Right lobe of liver (tissue), 6 donors: ENCODE measurements around the gene CCDC81. TPM values are rescaled to one million over a fixed set of nuclear protein-coding genes. Genes with fewer than 3 reads are reported as not detected.
A peak's percentile ranks its signal among the peaks of the same experiment; 100 is the strongest.
"Not testable (repeated sequence)": the region's sequence is repeated elsewhere in the genome, so short reads cannot be mapped to it uniquely, and the experiment has no call there.

Source experiments
- ATAC-seq, 4 donors: fragments of 200-7000 bp; cut with Tn5 transposase; one replicate each; pipeline ENCODE4 v1.9.1; 2020; ENCODE audit warnings: mild to moderate bottlenecking in 4 of 4, moderate library complexity in 4 of 4
- DNase-seq, 3 donors: peaks; one replicate each; pipeline ENCODE4 v3.0.0-alpha.2; 2020
- H3K27ac ChIP-seq, 3 donors: fragments of 200-600 bp; one replicate each; pipeline ENCODE4 v1.8.0; 2022
- H3K27me3 ChIP-seq, 2 donors: fragments of 200-600 bp; one replicate each; pipeline ENCODE4 v1.8.0; 2022
- H3K36me3 ChIP-seq, 4 donors: fragments of 200-600 bp; sonication (generic) in 1 of 4; one replicate each; pipeline versions ENCODE4 v1.5.1 to v1.8.0; 2017 to 2022; ENCODE audit warnings: control low read depth in 1 of 4
- H3K4me1 ChIP-seq, 4 donors: fragments of 200-600 bp; sonication (generic) in 1 of 4; one replicate each; pipeline versions ENCODE4 v1.5.1 to v1.8.0; 2017 to 2022; ENCODE audit warnings: control low read depth in 1 of 4
- H3K4me3 ChIP-seq, 3 donors: fragments of 200-600 bp; one replicate each; pipeline ENCODE4 v1.8.0; 2022
- H3K9me3 ChIP-seq, 4 donors: fragments of 200-600 bp; sonication (generic) in 1 of 4; one replicate each; pipeline versions ENCODE4 v1.5.1 to v1.8.0; 2017 to 2022; ENCODE audit warnings: control low read depth in 1 of 4
- POLR2A ChIP-seq: fragments of 450-650 bp; IDR thresholded peaks from one replicate; pipeline ENCODE4 v1.6.1; 2017; ENCODE audit warnings: antibody characterized with exemption, mild to moderate bottlenecking
- WGBS: methylation state at CpG from one replicate; pipeline ENCODE4 v1.1.6; 2018; ENCODE audit warnings: low coverage, low lambda C conversion rate; ENCODE audit not compliant: insufficient coverage; ENCODE audit errors: missing lambda C conversion rate; 5-methylcytosine and 5-hydroxymethylcytosine counted together
- intact Hi-C, 2 donors: fragments of 100-400 bp; cut with DNase I; formaldehyde crosslinking; loops; one replicate each; pipeline versions ENCODE4 v1.11.2 to v1.14.1; 2022
- total RNA-seq, 6 experiments: library from RNA; depleted of rRNA in 2 of 6; stranded (reverse); fragments of >200 nt in 2 of 6; fragmentation: NEBNext Ultra II Directional in 3 of 6; extraction: Animal tissue kit (Norgen Biotek cat#: 25700) in 3 of 6; gene quantifications; one replicate each; pipeline versions ENCODE4 v1.1.0 to v1.2.4, GENCODE V29; 2016 to 2023
- TF ChIP-seq, protein P1 (sequence below), 4 donors: fragments of 200-600 bp in 3 of 4; fragments of 450-650 bp in 1 of 4; IDR thresholded peaks; one replicate each; pipeline versions ENCODE4 v1.5.1 to v1.8.0; 2016 to 2022; ENCODE audit warnings: antibody characterized with exemption in 4 of 4, mild to moderate bottlenecking in 2 of 4
- donor health status: DM: no; HTN: yes; CAD: no.
- donor health status: DM: no; HTN: no; CAD: no.
- donor health status: DM: no; HTN: no; CAD: no.
- donor health status: DM: no; HTN: yes; CAD: no.
- donor health status: DM: no; HTN: yes; CAD: no.

The CCDC81 gene
- total RNA-seq, 6 experiments from 2014 or later = 0.12 to 1.6 (median 0.55) TPM; not detected in 1

DNA sequence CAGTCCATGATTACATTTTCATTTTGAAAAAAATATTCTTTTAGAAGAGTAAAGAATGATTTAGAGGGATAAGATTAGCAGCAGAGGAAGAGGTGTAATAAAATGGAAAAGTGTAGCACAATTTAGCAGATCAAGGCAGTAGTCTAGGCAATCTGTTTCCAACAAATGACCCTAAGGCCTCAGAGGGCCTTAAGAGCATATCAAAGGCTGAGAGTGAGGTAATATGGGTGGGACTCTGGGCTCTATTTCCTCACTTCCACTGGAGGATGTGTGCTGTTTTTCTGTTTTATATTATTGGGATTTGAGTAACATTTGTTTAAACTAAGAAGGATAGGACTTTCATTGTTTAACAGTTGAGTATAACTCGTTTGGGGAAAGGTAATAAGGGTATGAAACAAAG is 28.8 kb downstream of the CCDC81 start:
- no peaks in the 10 kb centered on the region for H3K4me1 ChIP-seq
- no peak for ATAC-seq
- 50% methylated on average over 1 of the region's 1 CpG for WGBS

DNA sequence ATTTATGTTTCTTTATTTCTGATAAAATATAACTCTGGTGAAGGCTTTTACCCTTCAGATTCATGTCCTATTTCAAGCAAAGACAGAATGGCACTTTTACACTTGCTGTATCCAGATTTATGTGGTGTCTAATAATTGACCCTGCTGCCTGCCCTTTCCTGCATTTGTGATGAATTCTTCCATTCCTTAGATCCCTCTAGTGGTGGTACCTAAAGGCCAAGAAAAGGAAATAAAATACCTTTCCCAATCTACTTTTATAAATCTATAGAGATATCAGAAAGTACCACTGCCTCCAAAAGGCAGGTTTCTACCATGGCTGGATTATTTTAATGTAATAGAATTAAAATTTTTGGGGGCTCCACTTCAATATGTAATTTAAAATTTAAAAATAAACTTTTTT is 34.2 kb downstream of the CCDC81 start:
- ATAC-seq = no peak
- TF ChIP-seq, protein P1, sequence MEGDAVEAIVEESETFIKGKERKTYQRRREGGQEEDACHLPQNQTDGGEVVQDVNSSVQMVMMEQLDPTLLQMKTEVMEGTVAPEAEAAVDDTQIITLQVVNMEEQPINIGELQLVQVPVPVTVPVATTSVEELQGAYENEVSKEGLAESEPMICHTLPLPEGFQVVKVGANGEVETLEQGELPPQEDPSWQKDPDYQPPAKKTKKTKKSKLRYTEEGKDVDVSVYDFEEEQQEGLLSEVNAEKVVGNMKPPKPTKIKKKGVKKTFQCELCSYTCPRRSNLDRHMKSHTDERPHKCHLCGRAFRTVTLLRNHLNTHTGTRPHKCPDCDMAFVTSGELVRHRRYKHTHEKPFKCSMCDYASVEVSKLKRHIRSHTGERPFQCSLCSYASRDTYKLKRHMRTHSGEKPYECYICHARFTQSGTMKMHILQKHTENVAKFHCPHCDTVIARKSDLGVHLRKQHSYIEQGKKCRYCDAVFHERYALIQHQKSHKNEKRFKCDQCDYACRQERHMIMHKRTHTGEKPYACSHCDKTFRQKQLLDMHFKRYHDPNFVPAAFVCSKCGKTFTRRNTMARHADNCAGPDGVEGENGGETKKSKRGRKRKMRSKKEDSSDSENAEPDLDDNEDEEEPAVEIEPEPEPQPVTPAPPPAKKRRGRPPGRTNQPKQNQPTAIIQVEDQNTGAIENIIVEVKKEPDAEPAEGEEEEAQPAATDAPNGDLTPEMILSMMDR (IDR thresholded peaks at IDR 0.05) = peak in 2 of 4 donors; percentile 11 to 14
- TF ChIP-seq POLR2A = no peak
- intact Hi-C loops = no loop called here
- Histone ChIP-seq H3K27me3 (no peaks in the 10 kb centered on the region), H3K4me1 (no peaks in the 10 kb centered on the region), H3K36me3 (no peaks in the 10 kb centered on the region), H3K27ac (no peak overlapping the region), H3K4me3 (no peak overlapping the region), H3K9me3 (no peaks in the 10 kb centered on the region)
- DNase-seq = no peak

More for the DNA sequence above, 28.8 kb downstream of the CCDC81 start:
- Histone ChIP-seq H3K9me3 (no peaks in the 10 kb centered on the region), H3K27me3 (no peaks in the 10 kb centered on the region), H3K36me3 (no peaks in the 10 kb centered on the region), H3K4me3 (no peak overlapping the region), H3K27ac (no peak overlapping the region)
- TF ChIP-seq, protein P1 (IDR thresholded peaks at IDR 0.05) = no peak
- no peak for TF ChIP-seq POLR2A
- no peak for DNase-seq
- intact Hi-C loops = no loop called here

DNA sequence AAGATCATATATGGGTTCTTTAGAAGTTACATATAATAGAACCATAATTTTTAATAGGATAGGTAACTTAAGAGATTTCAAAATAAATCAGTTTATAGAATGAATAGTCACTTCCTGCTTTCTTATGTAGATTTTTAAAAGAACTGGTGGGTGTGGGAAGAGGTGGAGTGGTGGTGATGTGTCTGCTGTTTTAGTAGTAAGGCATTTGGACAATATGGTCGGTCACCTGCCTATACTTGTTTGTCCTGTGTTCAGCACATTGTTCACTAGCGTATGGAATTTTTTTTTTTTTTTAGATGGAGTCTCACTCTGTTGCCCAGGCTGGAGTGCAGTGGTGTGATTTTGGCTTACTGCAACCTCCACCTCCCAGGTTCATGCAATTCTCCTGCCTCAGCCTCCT is 39.3 kb downstream of the CCDC81 start:
- H3K9me3 ChIP-seq = no peaks in the 10 kb centered on the region
- DNase-seq = no peak
- 78% methylated on average over 1 of the region's 2 CpGs for WGBS
- H3K27me3 ChIP-seq = no peaks in the 10 kb centered on the region
- no peak for ATAC-seq
- no peak for TF ChIP-seq POLR2A
- TF ChIP-seq, protein P1 (IDR thresholded peaks at IDR 0.05) = no peak
- H3K36me3 ChIP-seq = no peaks in the 10 kb centered on the region
- intact Hi-C loops = no loop called here
- no peaks in the 10 kb centered on the region for H3K4me1 ChIP-seq
- no peak overlapping the region for H3K4me3 ChIP-seq
- H3K27ac ChIP-seq = no peak overlapping the region

DNA sequence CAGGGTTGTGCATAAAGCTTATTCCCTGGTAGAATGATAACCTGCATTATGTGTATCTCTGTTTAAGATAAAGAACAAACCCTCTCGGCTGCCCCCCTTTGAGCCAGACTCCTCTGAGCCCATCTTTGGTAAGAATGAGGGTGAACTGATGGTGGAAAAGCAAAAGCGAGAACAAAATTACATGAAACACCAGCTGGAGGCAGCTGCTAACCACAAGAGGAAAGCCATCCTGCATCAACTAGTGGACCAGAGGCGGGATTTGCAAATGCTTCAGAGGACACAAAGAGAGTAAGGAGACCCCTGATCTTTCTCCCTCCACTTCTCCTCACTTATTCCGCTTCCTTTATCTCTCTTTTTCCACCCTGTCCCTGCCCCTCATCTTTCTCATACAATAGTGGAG is 40.3 kb downstream of the CCDC81 start:
- TF ChIP-seq, protein P1 (IDR thresholded peaks at IDR 0.05) = no peak
- TF ChIP-seq POLR2A = no peak
- no peaks in the 10 kb centered on the region for H3K27me3 ChIP-seq
- H3K36me3 ChIP-seq = no peaks in the 10 kb centered on the region
- H3K27ac ChIP-seq = no peak overlapping the region
- no peaks in the 10 kb centered on the region for H3K4me1 ChIP-seq
- no peaks in the 10 kb centered on the region for H3K9me3 ChIP-seq
- intact Hi-C loops = no loop called here
- WGBS = 69% methylated on average over 3 of the region's 4 CpGs
- DNase-seq (no peak), ATAC-seq (no peak)
- H3K4me3 ChIP-seq = no peak overlapping the region

DNA sequence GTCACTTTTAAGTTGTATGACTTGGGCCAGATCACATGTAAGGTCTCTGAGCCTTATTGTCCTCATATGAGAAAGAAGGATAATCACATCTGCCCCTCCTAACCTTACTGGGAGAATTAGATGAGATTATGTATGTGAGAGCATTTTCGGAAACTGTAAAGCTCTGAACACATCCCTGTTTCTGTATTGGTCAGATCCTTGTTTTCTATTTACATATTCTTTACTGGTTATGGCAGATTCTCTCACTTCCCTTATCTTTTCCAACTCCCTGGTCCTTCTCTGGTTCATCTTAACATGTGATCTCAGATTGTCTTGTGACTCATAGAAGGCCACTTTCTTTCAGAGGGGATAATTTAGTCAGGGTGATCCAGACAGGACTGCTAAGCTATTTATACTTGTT is 41.8 kb downstream of the CCDC81 start:
- no peaks in the 10 kb centered on the region for H3K36me3 ChIP-seq
- H3K9me3 ChIP-seq = no peaks in the 10 kb centered on the region
- intact Hi-C loops = no loop called here
- H3K4me3 ChIP-seq = no peak overlapping the region
- no peak for TF ChIP-seq POLR2A
- TF ChIP-seq, protein P1 (IDR thresholded peaks at IDR 0.05) = no peak
- DNase-seq = no peak
- peak in 2 of 4 donors; percentile 42 to 50 for ATAC-seq
- 75% methylated on average over 1 of the region's 1 CpG for WGBS
- H3K27ac ChIP-seq = no peak overlapping the region
- H3K27me3 ChIP-seq = no peaks in the 10 kb centered on the region
- H3K4me1 ChIP-seq = no peaks in the 10 kb centered on the region

DNA sequence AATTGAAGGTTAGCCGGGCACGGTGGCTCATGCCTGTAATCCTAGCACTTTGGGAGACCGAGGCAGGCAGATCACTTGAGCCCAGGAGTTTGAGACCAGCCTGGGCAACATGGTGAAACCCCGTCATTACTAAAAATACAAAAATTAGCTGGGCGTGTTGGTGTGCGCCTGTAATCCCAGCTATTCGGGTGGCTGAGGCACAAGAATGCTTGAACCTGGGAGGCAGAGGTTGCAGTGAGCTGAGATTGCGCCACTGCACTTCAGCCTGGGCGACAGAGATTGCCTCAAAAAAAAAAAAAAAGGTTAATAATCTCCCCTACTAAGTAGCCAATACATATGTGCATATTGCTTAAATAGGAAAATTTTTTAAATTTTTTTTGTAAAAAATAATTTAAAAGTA is 42.3 kb downstream of the CCDC81 start:
- H3K4me3 ChIP-seq, H3K27me3 ChIP-seq, H3K27ac ChIP-seq, H3K4me1 ChIP-seq, H3K36me3 ChIP-seq, intact Hi-C loops, DNase-seq, ATAC-seq, H3K9me3 ChIP-seq: not testable (repeated sequence)
- WGBS = 65% methylated on average over 9 of the region's 9 CpGs
